Neural cell (in vitro differentiated cells): Measurements from ENCODE around the gene ZNF366. TPM values are rescaled to one million over a fixed set of nuclear protein-coding genes. Genes with fewer than 3 reads are reported as not detected.

Experiments
- H2AFZ ChIP-seq: fragments of 200-600, 300-800 bp; sonication (generic), shearing (Covaris generic); 2 replicates; pipeline ENCODE4 v1.6.0; 2014; ENCODE audit warnings: low read depth, mild to moderate bottlenecking, antibody characterized with exemption, low read length, moderate library complexity
- H3F3A ChIP-seq: fragments of 200-600 bp; shearing (Covaris generic); 2 replicates; pipeline ENCODE4 v1.6.1; 2016; ENCODE audit warnings: mild to moderate bottlenecking, moderate library complexity, mixed read lengths, antibody characterized with exemption, low read length; ENCODE audit not compliant: insufficient read depth, poor library complexity, severe bottlenecking
- H3K27ac ChIP-seq: fragments of 200-600, 300-800 bp; sonication (generic), shearing (Covaris generic); 2 replicates; pipeline ENCODE4 v1.5.1; 2014; ENCODE audit warnings: mild to moderate bottlenecking, low read length, moderate library complexity
- H3K27me3 ChIP-seq: fragments of 300-800, 200-600 bp; sonication (generic), shearing (Covaris generic); 2 replicates; pipeline ENCODE4 v1.6.0; 2014; ENCODE audit warnings: mild to moderate bottlenecking, low read depth, low read length, moderate library complexity; ENCODE audit not compliant: insufficient read depth
- H3K36me3 ChIP-seq: fragments of 300-800, 200-600 bp; sonication (generic), shearing (Covaris generic); 2 replicates; pipeline ENCODE4 v1.5.1; 2014; ENCODE audit warnings: mild to moderate bottlenecking, antibody characterized with exemption, low read length, moderate library complexity; ENCODE audit not compliant: insufficient read depth
- H3K4me2 ChIP-seq: fragments of 300-800, 200-600 bp; sonication (generic), shearing (Covaris generic); 2 replicates; pipeline ENCODE4 v1.6.0; 2014; ENCODE audit warnings: mild to moderate bottlenecking, low read length
- H3K4me3 ChIP-seq: fragments of 300-800, 200-600 bp; sonication (generic), shearing (Covaris generic); 2 replicates; pipeline ENCODE4 v1.5.1; 2014; ENCODE audit warnings: mild to moderate bottlenecking, low read length, moderate library complexity
- H3K79me2 ChIP-seq: fragments of 200-600 bp; shearing (Covaris generic); replicated peaks from 2 replicates; pipeline ENCODE4 v1.6.0; 2014; ENCODE audit warnings: mild to moderate bottlenecking, low read length, moderate library complexity; ENCODE audit not compliant: insufficient read depth
- H3K9ac ChIP-seq: fragments of 300-800, 200-600 bp; sonication (generic), shearing (Covaris generic); 2 replicates; pipeline ENCODE4 v1.6.1; 2016; ENCODE audit warnings: mild to moderate bottlenecking, low read length, mixed read lengths
- H3K9me2 ChIP-seq: fragments of 200-600 bp; shearing (Covaris generic); 2 replicates; pipeline ENCODE4 v1.6.1; 2016; ENCODE audit warnings: mild to moderate bottlenecking, low read length, mixed read lengths; ENCODE audit not compliant: insufficient read depth
- H3K9me3 ChIP-seq: fragments of 200-600, 300-800 bp; sonication (generic), shearing (Covaris generic); 2 replicates; pipeline ENCODE4 v1.6.1; 2016; ENCODE audit warnings: mild to moderate bottlenecking, mixed run types, low read length, moderate library complexity, mixed read lengths
- H4K20me1 ChIP-seq: fragments of 200-600 bp; shearing (Covaris generic); 2 replicates; pipeline ENCODE4 v1.6.1; 2016; ENCODE audit warnings: mild to moderate bottlenecking, mixed run types; ENCODE audit not compliant: insufficient read depth
- CTCF ChIP-seq: fragments of 450-650 bp; IDR thresholded peaks from 2 replicates; pipeline ENCODE4 v1.5.1; 2014; ENCODE audit warnings: antibody characterized with exemption, mild to moderate bottlenecking, moderate library complexity; ENCODE audit not compliant: poor library complexity, severe bottlenecking
- EP300 ChIP-seq: fragments of 450-650 bp; conservative IDR thresholded peaks from 2 replicates; pipeline ENCODE4 v1.6.1; 2014; ENCODE audit warnings: antibody characterized with exemption, mild to moderate bottlenecking, moderate library complexity; ENCODE audit not compliant: poor library complexity, severe bottlenecking
- EZH2 ChIP-seq: fragments of 200-600, 300-800 bp; shearing (Covaris generic), sonication (generic); IDR thresholded peaks from 2 replicates; pipeline ENCODE4 v1.6.1; 2014; ENCODE audit warnings: antibody characterized with exemption, low read length, borderline replicate concordance, mild to moderate bottlenecking; ENCODE audit not compliant: insufficient read depth, poor library complexity, severe bottlenecking
- MXI1 ChIP-seq: fragments of 450-650 bp; conservative IDR thresholded peaks from 2 replicates; pipeline ENCODE4 v1.6.1; 2014; ENCODE audit warnings: antibody characterized with exemption, mild to moderate bottlenecking; ENCODE audit not compliant: poor library complexity, severe bottlenecking
- POLR2AphosphoS5 ChIP-seq: IDR thresholded peaks from 2 replicates; pipeline ENCODE4 v1.6.1; 2012
- RAD21 ChIP-seq: fragments of 450-650 bp; conservative IDR thresholded peaks from 2 replicates; pipeline ENCODE4 v1.6.1; 2014; ENCODE audit warnings: antibody characterized with exemption, mild to moderate bottlenecking, moderate library complexity
- SMC3 ChIP-seq: fragments of 450-650 bp; conservative IDR thresholded peaks from 2 replicates; pipeline ENCODE4 v1.6.1; 2014; ENCODE audit warnings: antibody characterized with exemption, mild to moderate bottlenecking, moderate library complexity; ENCODE audit not compliant: poor library complexity
- TAF1 ChIP-seq: IDR thresholded peaks from 2 replicates; pipeline ENCODE4 v1.6.1; 2012; ENCODE audit warnings: low read depth
- polyA plus RNA-seq: library from polyadenylated mRNA; depleted of rRNA; stranded (reverse); fragments of >200 nt; gene quantifications from 2 replicates; pipeline ENCODE4 v1.2.3, GENCODE V29; 2014
- TF ChIP-seq, protein P1 (sequence below): IDR thresholded peaks from 2 replicates; pipeline ENCODE4 v1.6.1; 2012; ENCODE audit warnings: borderline replicate concordance

ZNF366 gene
- polyA plus RNA-seq, 1 donor from 2014 or later: not detected

DNA sequence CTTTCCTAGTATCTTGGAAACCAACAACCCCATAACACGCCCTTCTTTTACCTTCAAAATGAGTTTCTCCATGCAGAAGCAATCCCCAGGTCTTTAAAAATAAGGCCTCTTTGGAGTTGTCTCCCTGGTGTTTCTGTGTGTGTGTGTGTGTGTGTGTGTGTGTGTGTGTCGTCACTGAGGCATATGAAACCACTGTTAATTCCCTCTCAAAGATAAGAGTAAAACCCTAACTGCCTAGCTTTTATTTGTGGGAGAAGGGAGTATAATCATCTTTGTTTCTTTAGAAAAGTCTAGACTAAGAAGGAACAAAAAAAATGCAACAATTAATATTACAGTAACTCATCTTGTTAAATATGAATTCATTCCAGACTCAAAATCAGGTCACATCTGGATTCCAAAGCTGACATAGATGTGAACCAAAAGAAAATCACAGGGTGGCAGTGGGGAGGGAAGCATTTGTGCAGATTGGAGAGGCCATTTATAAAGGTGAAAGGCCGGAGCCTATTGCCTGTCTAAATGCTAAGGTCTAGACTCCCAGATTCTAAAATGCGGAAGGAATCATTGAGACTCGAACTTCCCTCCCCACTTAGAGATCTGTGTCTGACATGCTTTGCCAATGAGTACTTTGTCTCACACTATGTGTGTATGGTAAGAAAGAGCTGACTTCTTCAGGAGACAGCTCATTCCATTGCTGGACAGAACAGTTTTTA is 91.4 kb downstream of the ZNF366 start:
- Histone ChIP-seq H3K4me2 (no peak overlapping the region), H3K27me3 (no peaks in the 10 kb centered on the region)

GRCh38 chr5:72412283-72413055 is 94.7 kb downstream of the ZNF366 start:
- TF ChIP-seq SMC3 (no peak), EP300 (no peak), CTCF (no peak)
- Histone ChIP-seq H3K4me3 (no peak overlapping the region), H3K9ac (no peak overlapping the region), H2AFZ (no peak overlapping the region), H3K36me3 (no peaks in the 10 kb centered on the region), H3K4me2 (no peak overlapping the region), H3K9me3 (no peaks in the 10 kb centered on the region), H3K9me2 (no peaks in the 10 kb centered on the region), H3K27ac (no peak overlapping the region), H4K20me1 (no peaks in the 10 kb centered on the region), H3F3A (no peaks in the 10 kb centered on the region), H3K27me3 (no peaks in the 10 kb centered on the region), H3K79me2 (no peaks in the 10 kb centered on the region)

More for the DNA sequence above, 91.4 kb downstream of the ZNF366 start:
- Histone ChIP-seq H3K79me2 (no peaks in the 10 kb centered on the region), H4K20me1 (no peaks in the 10 kb centered on the region), H3K27ac (no peak overlapping the region), H3K9me3 (no peaks in the 10 kb centered on the region), H3F3A (no peaks in the 10 kb centered on the region), H3K36me3 (no peaks in the 10 kb centered on the region), H3K4me3 (no peak overlapping the region), H3K9me2 (no peaks in the 10 kb centered on the region), H2AFZ (no peak overlapping the region), H3K9ac (no peak overlapping the region)
- no peak for TF ChIP-seq POLR2AphosphoS5
- TF ChIP-seq SMC3: no peak
- TF ChIP-seq EP300: no peak
- TF ChIP-seq MXI1: no peak
- TF ChIP-seq, protein P1, sequence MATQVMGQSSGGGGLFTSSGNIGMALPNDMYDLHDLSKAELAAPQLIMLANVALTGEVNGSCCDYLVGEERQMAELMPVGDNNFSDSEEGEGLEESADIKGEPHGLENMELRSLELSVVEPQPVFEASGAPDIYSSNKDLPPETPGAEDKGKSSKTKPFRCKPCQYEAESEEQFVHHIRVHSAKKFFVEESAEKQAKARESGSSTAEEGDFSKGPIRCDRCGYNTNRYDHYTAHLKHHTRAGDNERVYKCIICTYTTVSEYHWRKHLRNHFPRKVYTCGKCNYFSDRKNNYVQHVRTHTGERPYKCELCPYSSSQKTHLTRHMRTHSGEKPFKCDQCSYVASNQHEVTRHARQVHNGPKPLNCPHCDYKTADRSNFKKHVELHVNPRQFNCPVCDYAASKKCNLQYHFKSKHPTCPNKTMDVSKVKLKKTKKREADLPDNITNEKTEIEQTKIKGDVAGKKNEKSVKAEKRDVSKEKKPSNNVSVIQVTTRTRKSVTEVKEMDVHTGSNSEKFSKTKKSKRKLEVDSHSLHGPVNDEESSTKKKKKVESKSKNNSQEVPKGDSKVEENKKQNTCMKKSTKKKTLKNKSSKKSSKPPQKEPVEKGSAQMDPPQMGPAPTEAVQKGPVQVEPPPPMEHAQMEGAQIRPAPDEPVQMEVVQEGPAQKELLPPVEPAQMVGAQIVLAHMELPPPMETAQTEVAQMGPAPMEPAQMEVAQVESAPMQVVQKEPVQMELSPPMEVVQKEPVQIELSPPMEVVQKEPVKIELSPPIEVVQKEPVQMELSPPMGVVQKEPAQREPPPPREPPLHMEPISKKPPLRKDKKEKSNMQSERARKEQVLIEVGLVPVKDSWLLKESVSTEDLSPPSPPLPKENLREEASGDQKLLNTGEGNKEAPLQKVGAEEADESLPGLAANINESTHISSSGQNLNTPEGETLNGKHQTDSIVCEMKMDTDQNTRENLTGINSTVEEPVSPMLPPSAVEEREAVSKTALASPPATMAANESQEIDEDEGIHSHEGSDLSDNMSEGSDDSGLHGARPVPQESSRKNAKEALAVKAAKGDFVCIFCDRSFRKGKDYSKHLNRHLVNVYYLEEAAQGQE: no peak
- TF ChIP-seq EZH2: no peak
- no peak for TF ChIP-seq RAD21
- no peak for TF ChIP-seq TAF1
- no peak for TF ChIP-seq CTCF
